A549 treated with Mapracorat at 1 μM for 4 hours (cell line): Measurements from ENCODE around the gene PFDN6. TPM values are rescaled to one million over a fixed set of nuclear protein-coding genes. Genes with fewer than 3 reads are reported as not detected.

ENCODE experiments used
- total RNA-seq: library from RNA; stranded (reverse); fragments of 200-300 nt; extraction: Qiagen RNA extraction; gene quantifications from 5 replicates; pipeline ENCODE4 v1.2.3, GENCODE V29; 2022

The PFDN6 gene
- 96.5 to 132 TPM (median 106 TPM) in 5 replicates for total RNA-seq

DNA sequence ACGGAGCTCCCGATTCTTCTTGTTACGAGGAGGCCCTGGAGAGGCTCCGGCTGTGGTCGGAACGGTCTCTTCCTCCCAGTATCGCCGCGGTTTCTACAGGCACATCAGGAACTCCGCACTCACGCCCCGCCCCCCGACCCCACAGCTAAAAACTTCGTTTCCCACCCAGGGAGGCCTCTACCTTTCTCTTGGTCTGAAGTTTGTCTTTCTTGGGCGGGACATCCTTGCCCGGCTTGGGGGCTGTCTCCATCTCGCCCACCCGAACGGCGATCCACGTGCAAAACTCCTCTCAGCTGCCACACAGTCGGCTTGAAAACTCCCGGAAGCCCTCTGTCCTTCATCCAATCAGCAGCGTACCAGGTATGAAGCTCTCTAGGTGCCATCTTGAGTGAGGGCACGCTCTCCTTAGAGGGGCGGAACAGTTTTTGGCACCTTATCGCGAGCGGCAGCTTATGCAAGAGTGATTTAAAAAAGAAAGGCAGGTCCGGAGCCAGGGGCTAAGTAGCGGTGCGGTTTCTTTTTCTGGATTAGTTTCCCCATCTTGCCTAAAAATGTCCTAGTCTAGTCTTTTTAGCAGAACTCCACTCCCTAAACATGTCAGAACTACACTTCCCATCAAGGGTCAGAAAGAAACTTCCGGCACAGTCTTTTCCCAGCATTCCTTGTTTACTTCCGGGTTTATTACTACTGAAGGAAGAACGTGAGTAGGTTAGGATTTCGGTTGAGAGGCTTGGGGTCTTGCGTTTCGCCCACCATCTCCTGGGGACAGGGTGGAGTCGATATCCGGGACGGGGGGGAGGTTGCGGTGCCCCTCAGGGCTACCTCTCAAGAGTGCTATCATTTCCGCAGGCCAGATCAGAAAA, at the start of gene PFDN6, which contains the start of gene WDR46:
Gene PFDN6, plus strand, starts transcription at position 681 of the 863 bp plus-strand sequence. CDS start 256 bp downstream, outside the sequence.
Gene WDR46, minus strand, starts transcription at position 319 of the 863 bp plus-strand sequence. Its CDS starts 69 bp downstream, at position 250.

DNA sequence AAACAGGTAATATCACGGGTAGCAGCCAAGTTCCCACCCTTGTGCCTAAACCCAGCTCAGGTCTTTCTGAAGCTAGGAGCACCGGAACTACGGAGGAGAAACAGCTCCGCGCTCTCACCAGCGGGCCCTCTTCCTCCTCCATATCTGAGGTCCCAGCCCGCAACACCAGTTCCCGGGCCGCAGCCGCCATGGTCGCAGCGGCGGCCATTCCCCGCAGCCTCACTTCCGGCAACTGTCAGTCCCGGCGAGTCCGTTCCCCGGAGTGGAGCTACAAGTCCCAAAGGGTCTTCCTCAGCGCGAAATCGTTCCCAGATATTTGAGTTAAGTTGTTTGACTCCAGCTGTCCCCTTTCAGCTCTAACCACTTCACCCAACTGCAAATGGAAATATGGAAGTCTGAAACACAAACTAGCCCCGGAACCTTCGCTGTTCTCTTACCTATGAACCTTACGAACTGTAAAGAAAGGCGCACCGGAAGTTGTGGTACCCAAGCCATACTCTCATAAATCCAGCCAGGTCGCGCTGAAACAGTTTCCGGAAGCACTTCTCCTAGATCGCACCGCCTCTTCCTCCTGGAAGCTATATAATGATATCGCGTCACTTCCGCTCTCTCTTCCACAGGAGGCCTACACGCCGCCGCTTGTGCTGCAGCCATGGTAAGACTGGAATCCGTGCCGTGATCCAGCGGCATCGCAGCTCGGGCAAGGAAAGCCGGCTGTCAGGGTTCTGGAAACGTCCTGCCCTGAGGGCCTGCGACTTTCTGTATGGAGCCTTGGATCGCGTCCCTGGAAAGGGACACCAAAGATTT, 17.7 kb upstream of the PFDN6 start, which contains the start of the genes RPS18 and VPS52:
Gene RPS18, plus strand, starts transcription at position 608 of the 807 bp plus-strand sequence. Its CDS starts 45 bp downstream, at position 653.
Gene VPS52, minus strand, starts transcription at position 409 of the 807 bp plus-strand sequence. Its CDS starts 201 bp downstream, at position 208.

DNA sequence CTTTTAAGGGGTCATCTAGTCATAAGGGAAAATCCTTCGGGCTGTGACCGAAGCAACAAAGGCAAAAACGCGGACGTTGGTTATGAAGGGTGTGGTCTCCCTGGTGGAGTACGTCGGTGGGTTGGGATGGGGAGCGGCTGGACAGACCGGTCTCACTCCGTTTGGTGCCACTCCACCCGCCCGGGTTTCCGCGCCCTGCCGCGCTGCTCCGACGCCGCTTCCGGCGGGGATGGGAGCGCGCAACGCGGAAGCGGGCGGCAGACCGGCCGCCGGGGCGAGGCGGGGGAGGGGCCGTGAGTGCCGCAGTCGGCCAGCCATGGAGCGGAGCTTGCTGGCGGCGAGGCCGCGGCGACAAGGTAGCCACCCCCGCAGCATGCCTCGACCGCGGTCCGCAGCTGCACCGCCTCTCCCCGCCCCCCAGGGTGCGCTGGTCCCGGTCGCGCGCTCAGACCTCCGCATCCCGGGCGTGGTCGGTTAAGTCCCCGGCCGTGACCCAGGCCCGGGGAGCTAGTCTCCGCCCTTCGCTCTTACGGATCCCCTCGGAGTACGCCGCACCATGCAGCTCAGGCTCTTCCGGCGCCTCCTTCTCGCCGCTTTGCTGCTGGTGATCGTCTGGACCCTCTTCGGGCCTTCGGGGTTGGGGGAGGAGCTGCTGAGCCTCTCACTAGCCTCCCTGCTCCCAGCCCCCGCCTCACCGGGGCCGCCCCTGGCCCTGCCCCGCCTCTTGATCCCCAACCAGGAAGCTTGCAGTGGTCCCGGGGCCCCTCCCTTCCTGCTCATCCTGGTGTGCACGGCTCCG, 12.3 kb upstream of the PFDN6 start, which contains the start of gene B3GALT4:
Gene B3GALT4, plus strand, starts transcription at position 260 of the 799 bp plus-strand sequence. Its CDS starts 297 bp downstream, at position 557.

DNA sequence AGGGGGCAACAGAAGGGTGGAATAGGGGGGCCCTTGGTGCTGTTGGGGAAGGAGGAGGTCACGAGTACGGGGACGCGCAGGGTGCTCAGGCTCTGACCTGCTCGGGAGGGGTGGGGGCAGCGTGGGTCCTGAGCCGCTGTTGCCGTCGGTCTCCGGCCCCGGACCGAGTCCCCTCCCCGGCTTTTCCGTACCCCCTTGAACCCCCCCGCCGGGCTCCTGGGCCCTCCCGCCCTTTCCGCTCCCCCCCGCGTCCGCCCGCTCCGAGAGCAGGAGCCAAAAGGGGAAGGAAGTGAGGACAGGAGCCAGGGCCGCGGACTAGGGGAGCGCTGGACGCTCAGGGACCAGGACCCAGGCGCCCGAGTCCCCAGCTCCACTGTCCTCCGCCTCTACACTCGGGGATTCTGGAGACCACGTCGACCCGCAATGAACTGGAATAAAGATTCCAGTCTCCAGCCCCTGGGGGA, 9.4 kb downstream of the PFDN6 start, which contains the start of gene RGL2:
Gene RGL2, minus strand, starts transcription at position 170 of the 464 bp plus-strand sequence. CDS start 332 bp downstream, outside the sequence.

GRCh38 chr6:33313709-33314514, 24.5 kb downstream of the PFDN6 start, which contains the start of gene TAPBP:
TAPBP (minus strand) TSS chr6:33314078; CDS start chr6:33314041, 37 bp downstream.

GRCh38 chr6:33317669-33318425, 28.4 kb downstream of the PFDN6 start, which contains the start of gene ZBTB22:
ZBTB22 (minus strand) TSS chr6:33317744; CDS start chr6:33316916, 828 bp downstream.

Other genes starting within 250 kb of the PFDN6 start
- not detected in 5 replicates for gene HLA-DPA1, start 216.0 kb upstream of the PFDN6 start, total RNA-seq
- not detected in 5 replicates for gene HLA-DPB1, start 213.6 kb upstream of the PFDN6 start, total RNA-seq
- gene COL11A2, start 97.1 kb upstream of the PFDN6 start, total RNA-seq: 0.69 to 1.1 TPM (median 0.83 TPM) in 5 replicates
- gene RXRB, start 88.9 kb upstream of the PFDN6 start, total RNA-seq: 16.8 to 21.8 TPM (median 19.3 TPM) in 5 replicates
- 104 to 111 TPM (median 108 TPM) in 5 replicates for gene SLC39A7, start 88.7 kb upstream of the PFDN6 start, total RNA-seq
- gene HSD17B8, start 84.9 kb upstream of the PFDN6 start, total RNA-seq: 11.5 to 15.6 TPM (median 15.0 TPM) in 5 replicates
- gene RING1, start 81.1 kb upstream of the PFDN6 start, total RNA-seq: 19.6 to 25.9 TPM (median 24.4 TPM) in 5 replicates
- gene VPS52, start 17.7 kb upstream of the PFDN6 start, total RNA-seq: 16.0 to 19.1 TPM (median 17.1 TPM) in 5 replicates
- gene RPS18, start 17.5 kb upstream of the PFDN6 start, total RNA-seq: 2,503 to 2,635 TPM (median 2,544 TPM) in 5 replicates
- 0.56 to 1.3 TPM (median 0.87 TPM) in 5 replicates for gene B3GALT4, start 12.5 kb upstream of the PFDN6 start, total RNA-seq
- 48.0 to 54.9 TPM (median 53.1 TPM) in 5 replicates for gene WDR46, start 362 bp upstream of the PFDN6 start, total RNA-seq
- 11.1 to 15.1 TPM (median 13.9 TPM) in 5 replicates for gene RGL2, start 9.3 kb downstream of the PFDN6 start, total RNA-seq
- gene TAPBP, start 24.5 kb downstream of the PFDN6 start, total RNA-seq: 34.5 to 39.4 TPM (median 36.1 TPM) in 5 replicates
- gene ZBTB22, start 28.1 kb downstream of the PFDN6 start, total RNA-seq: 2.3 to 4.2 TPM (median 3.1 TPM) in 5 replicates
- 34.0 to 37.2 TPM (median 35.3 TPM) in 5 replicates for gene DAXX, start 33.4 kb downstream of the PFDN6 start, total RNA-seq
- gene KIFC1, start 102.2 kb downstream of the PFDN6 start, total RNA-seq: 36.9 to 44.7 TPM (median 43.5 TPM) in 5 replicates
- gene PHF1, start 121.4 kb downstream of the PFDN6 start, total RNA-seq: 13.8 to 18.4 TPM (median 14.6 TPM) in 5 replicates
- 168 to 225 TPM (median 201 TPM) in 5 replicates for gene CUTA, start 128.5 kb downstream of the PFDN6 start, total RNA-seq
- gene SYNGAP1, start 130.5 kb downstream of the PFDN6 start, total RNA-seq: 3.2 to 9.3 TPM (median 4.4 TPM) in 5 replicates
- gene ZBTB9, start 165.0 kb downstream of the PFDN6 start, total RNA-seq: 10.3 to 12.5 TPM (median 10.7 TPM) in 5 replicates